GM19043 (cell line): ENCODE results near the gene VENTX.
"Not testable (repeated sequence)": the region's sequence is repeated elsewhere in the genome, so short reads cannot be mapped to it uniquely, and the experiment has no call there.

Experiments used
- ATAC-seq: cut with Tn5 transposase; IDR thresholded peaks from one replicate; pipeline ENCODE4 v1.9.1; 2021; ENCODE audit warnings: low read depth; ENCODE audit not compliant: unreplicated experiment

VENTX gene

GRCh38 chr10:133253361-133253955 is 15.8 kb downstream of the VENTX start:
- ATAC-seq, result no peak

GRCh38 chr10:133254421-133255120 is 16.9 kb downstream of the VENTX start:
- no peak for ATAC-seq

DNA sequence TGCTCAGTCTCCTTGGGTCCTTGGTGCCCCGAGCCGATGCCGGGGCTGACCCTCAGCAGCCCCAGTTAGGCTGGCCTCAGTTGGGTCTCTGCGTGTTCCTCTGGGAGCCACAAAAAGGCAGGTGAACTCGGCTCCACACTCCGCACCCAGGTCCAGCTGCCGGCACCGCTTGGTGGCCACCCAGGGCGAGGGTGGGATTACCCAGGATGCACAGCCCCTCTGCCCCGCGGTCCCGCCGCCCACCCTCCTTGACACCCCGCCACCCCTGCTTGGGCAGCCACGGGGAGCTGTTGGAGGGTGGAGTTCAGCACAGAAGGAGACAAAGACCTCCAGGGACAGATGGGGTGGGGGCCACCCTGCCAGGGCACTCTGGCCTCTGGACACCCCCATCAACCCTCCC is 17.7 kb downstream of the VENTX start:
- ATAC-seq, result no peak

DNA sequence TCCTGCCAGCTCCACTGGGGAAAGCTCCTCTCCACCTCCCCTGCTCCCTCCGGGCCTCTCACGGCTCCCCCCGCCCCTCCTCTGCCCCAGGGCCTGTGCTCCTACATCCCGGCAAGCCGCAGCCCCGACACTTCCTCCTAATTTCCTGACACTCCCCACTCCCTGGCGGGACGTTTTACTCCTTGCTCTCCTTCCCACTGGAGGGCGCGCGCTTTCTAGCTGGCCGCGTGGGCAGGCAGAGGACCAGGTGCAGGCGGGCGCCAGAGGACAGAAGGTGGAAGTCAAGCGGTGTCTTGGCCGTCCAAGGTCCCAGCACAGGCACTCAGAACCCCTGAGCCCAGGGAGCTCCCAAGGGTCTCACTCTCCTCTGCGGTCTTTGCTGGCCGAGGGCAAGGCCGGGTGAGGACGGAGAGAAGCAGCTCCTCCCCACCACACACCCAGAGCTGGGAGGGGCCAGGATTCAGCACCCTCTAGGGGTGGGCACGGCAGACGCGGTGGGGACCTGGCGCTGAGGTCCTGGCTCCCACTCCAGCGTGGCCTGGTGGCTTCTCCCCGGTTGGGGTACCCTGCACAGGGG is 19.9 kb downstream of the VENTX start:
- no peak for ATAC-seq

DNA sequence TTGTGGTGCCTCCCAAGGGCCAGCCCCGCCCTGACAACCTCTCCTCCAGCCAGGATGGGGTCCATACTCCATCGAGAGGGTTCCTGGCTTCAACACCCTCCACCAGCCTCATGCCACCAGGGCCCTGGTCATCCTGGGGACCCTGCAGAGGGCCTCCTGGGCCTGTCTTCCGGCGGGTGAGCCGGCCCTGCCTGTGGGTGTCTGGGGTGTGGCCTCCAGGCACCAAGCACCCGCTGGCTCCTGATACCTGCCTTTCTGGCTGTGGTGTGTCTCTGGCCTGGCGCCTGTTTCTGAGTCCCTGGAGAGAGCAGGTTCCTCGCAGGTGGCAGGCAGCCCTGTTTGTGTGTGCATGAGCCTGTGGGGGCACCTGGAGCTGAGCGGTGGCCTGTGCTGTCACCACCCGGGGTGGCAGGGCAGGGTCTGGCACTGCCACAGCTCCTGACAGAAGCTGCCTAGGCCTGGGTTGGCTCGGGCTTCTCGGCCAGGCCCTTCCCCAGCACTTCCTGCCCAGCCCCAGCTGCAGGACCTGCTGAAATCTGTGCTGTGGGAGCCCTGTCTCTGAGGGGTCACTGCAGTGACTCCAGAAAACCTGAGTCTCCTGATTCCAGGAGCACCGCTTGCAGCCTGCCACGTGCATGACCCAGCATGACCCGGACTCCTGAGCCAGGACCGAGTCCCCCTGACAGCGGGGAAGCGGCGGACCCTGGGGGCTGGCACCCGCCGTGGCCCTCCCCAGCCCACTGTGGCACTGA is 20.6 kb downstream of the VENTX start:
- ATAC-seq, result peak; percentile 28

- ATAC-seq, result no peak
These were observed 21.4 kb downstream of the VENTX start for GRCh38 chr10:133258818-133259601.

GRCh38 chr10:133259602-133259989 is 21.9 kb downstream of the VENTX start:
- ATAC-seq, result no peak

DNA sequence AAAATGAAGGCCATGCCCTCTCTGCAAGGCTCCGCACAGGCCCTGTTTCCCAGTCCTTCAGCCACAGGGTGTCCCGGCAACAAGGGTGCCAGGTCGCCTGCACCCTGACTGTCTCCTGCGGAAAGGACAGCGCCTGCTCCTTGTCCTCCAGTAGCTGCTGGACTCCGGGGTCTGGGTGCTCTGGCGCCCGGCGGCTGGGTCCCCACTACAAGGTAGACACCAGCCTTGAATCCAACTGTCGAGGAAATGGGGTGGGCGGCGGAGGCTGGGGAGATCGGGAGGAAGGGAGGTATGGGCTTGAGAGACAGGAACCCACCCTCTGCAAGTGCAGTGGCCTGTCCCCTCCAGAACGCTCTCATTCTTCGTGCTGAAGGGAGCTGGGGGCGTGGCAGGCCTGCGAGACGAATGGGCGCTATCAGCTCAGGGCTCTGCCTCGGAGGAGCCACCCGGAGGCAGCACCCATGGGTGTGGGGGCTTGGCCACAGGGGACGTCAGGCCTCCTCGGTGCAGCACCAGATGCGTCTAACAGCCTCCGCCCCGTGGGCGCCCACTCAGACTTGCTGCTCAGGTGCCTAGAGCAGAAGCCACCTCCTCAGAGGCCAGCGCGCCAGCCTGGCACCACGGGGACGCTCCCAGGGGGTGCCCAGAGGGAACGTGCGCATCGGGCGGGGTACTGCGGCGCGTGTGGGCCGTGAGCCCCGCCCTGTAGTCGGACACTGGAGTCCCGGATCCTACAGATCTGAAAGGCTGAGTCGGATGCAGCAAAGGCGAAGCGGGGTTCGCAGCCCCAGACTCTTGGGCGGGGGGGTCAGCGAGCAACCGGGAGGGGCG is 23.5 kb downstream of the VENTX start:
- ATAC-seq, result peak; percentile 40

- ATAC-seq, result peak; percentile 41
These were observed 24.2 kb downstream of the VENTX start for GRCh38 chr10:133261726-133262325.

GRCh38 chr10:133262696-133263095 is 25.0 kb downstream of the VENTX start:
- ATAC-seq, result no peak

- no peak for ATAC-seq
These were observed 26.0 kb downstream of the VENTX start for GRCh38 chr10:133263674-133264073.

GRCh38 chr10:133264461-133264860 is 26.8 kb downstream of the VENTX start:
- ATAC-seq, result no peak

GRCh38 chr10:133265052-133265451 is 27.4 kb downstream of the VENTX start:
- ATAC-seq, result not testable (repeated sequence)

- ATAC-seq, result no peak
These were observed 28.6 kb downstream of the VENTX start for GRCh38 chr10:133266056-133266795.

DNA sequence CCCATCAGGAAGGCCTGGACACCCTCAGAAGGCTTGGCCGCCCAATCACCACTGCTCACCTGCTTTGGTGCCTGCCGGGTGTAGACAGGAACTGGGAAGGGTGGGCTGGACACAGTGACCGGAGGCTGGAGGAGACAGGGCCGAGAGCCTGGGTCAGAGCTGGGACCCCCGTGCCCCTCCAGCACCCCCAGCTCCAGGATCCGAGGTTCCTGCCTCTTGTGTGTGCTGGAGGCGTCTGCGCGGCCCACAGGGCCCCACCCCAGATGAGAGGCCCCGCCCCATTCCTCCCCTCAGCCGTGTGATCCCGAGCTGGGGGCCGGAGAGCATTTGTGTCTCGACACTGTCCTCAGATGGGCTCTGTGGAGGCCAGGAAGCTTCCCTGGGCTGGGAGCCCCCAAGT is 29.6 kb downstream of the VENTX start:
- no peak for ATAC-seq

DNA sequence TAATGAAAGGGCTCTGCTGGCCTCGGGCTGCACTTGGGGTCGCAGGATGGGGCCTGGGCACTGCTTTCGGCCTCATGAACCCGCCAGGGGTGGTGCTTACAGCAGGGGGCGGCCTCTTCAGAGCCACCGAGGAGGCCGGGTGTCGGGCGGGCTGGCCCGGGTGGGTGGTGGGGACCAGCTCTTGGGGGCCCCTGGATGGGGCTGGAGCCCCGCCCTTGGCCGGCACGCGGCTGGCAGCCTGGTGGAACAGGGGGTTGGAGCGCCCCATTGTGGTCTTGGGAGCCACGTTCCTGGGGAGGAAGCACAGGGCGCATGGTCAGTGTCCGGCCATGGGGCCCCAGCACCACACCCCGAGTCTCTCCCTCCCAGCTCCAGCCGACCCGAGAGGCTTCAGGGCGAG is 30.2 kb downstream of the VENTX start:
- no peak for ATAC-seq

DNA sequence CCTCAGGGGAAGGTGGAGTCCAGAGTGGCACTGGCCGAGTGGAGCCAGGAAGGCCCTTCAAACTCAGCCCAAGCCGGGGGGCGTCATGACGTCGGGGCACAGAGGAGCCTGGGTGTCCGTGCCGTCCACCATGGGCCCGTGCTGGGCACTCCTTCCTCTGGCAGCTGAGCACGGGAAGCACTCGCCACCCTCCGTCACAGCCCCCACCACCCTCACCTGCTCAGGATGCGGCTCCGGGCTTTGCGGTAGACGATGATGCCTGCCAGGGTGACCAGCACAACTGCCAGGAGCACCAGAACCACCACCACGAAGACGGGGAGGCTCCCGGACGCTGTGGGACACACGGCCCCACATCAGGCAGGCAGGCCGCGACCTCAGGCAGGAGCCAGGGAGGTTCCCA is 30.9 kb downstream of the VENTX start:
- ATAC-seq, result no peak

DNA sequence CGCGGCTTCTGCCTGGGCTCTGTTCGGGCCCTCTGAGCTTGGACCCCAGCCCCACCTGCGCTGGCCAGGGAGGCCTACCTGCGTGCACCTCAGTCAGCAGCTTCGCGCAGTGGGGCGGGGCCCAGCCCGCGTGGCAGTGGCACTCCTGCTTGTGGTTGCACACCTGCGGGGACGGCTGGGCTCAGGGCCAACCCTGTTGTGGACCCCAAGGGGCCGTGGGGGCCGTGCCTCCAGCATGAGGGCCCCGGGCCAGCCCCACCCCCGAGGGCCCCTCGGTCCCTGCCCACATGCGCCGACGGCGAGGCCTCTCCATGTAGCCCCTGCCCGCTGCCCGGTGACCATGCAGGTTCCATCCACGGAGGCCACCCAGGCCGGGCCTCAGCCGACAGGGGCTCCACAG is 31.7 kb downstream of the VENTX start:
- ATAC-seq, result no peak

- no peak for ATAC-seq
These were observed 32.5 kb downstream of the VENTX start for GRCh38 chr10:133270204-133270603.
